Measurements from ENCODE around the gene KIF1A.

Gene KIF1A

DNA sequence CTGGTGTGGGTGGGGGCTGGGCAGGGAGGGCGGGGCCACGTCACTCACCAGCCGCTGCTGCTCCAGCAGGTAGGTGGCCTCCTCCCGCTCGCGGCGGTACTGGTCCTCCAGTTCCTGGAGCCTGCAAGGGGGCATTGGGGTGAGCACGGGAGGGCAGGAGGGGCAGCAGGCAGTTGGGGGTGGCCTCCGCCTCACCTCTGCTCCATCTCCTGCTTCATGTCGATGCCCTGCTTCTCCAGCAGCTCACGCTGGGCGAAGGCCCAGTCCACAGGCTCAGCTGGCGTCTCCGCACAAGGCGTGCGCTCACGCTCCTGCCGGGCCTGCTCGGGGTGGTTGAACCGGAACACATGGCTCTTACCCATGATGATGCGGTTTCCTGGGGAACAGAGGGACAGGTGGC is 57.0 kb downstream of the KIF1A start:
- DNase-seq: no peak

- no peak for DNase-seq
Observed at GRCh38 chr2:240762249-240762648, 57.8 kb downstream of the KIF1A start.

DNA sequence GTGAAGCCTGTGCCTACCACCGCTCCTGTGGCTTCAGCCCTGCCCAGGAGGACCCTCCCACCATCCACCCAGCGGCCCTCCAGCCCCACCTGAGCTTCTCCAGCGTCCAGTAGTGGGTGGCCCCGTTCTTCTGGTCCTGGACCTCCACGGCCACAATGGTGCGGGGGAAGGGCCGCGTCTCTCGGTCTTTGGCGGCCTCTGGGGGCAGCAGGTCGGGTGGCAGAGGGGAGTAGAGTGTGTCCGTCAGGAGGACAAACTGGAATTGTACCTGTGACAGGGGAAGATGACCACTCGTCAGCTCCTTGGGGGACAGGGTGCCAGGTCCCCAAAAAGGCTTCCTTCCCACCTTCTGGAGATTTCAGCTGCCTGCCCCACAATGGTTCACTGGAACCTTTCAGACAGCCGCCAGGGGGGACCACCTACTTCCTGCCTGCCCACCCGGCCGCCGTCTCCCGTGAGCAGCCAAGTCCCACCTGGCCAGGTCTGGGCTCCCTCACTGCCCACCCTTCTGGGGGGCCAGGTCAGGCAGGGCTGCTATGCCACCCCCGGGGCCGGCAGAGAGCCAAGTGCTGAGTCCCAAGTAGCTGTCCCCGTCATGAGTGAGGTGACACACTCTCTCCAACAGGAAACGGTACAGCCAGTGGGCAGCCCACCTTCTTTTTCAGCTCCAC is 59.3 kb downstream of the KIF1A start:
- no peak for DNase-seq

DNA sequence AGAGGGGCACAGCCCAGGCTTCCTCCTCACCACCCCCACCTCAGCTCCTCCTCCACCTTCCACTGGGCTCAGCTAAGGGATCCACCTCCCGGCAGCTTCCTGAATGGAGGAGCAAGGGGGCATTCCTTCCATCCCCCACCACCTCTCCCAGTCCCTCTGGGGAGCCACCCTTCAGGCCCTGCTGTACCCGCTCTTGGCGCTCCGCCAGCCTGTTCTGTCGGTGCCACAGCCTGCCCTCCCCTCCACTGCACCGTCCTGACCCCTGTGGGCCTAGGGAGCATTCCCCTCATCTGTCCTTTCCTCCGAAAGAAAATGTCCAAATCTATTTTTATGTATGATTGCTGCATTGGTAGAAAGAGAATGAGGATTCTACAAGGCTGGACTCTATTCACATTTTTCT is 59.9 kb downstream of the KIF1A start:
- DNase-seq: no peak

GRCh38 chr2:240759459-240759858 is 60.6 kb downstream of the KIF1A start:
- DNase-seq: no peak

GRCh38 chr2:240757086-240757614 is 62.9 kb downstream of the KIF1A start:
- DNase-seq: no peak

- DNase-seq: no peak
Observed at GRCh38 chr2:240752209-240752608, 67.8 kb downstream of the KIF1A start.

GRCh38 chr2:240750409-240750808 is 69.6 kb downstream of the KIF1A start:
- DNase-seq: no peak

GRCh38 chr2:240749516-240749915 is 70.5 kb downstream of the KIF1A start:
- no peak for DNase-seq

GRCh38 chr2:240747256-240747655 is 72.8 kb downstream of the KIF1A start:
- DNase-seq: no peak

DNA sequence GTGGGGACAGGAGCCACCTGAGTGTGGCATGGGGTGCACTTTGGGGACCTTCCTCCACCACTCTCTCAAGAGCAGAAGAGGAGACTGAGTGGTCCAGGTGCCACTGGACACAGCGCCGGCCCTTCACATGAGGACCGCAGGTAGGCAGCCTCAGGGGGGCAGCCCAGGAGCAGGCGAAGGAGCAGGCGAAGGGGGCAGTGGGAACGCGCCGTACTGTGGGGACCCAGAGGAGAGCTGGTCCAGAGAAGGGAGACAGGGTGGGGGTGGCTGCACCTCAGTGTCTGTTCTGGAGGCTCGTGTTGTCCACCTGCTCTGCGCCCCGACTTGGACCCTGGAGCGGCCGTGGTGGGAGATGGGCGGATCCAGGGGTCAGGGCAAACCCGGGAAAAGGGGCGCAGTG is 73.3 kb downstream of the KIF1A start:
- no peak for DNase-seq

DNA sequence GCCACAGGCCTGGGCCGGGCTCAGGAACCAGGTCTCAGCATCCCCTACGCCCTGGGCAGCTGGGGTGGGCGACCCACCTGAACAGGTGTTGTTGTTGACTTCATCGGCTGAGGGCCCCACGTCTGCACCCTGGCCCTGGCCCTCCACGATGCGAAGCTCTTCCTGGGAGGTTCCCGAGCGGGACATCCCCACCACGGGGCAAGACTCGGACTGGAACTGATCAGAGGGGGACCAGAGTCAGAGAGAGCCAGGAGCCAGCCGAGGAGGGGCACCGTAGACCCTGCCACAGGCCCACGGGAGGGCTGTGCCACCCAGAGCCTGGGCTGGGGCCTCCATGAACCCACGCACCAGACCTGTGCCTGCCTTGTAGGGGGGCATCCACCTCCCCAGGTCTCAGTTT is 74.1 kb downstream of the KIF1A start:
- no peak for DNase-seq

DNA sequence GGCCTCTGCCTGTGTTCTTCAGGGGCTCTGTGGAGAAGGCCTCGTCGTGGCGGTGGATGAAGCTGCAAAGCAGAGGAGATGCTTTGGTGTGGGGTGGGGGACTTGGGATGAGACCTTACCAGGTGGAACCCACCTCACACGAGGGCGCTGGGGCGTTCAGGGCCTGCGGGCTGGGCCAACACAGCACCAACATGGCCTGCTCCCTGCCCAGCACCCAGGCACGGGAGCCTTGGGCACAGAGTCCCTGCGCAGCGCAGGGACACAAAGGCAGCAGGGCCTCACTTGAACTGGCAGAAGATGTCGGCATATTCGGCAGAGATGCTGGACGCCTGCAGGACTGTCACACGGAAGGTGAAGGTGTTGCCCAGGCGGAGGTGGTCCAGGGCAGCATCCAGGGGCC is 74.6 kb downstream of the KIF1A start:
- no peak for DNase-seq

GRCh38 chr2:240742602-240743095 is 77.4 kb downstream of the KIF1A start:
- no peak for DNase-seq

DNA sequence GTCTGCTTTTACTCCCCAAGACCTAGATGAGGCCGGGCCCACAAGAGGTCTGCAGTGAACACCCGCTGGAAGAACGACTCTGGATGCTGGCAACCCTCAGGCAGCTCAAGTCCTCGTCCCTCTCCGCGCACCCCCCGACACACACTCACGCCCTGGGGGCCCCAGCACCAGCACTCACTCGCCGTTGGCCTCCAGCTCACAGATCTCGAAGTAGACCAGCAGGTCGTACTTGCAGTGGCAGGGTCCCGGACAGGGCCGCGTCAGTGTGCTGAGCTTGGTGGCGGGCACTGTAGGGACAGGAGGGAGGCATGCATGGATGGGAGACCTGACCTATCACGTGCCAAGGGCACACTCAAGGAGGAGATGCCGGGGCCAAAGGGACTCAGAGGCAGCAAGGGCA is 78.9 kb downstream of the KIF1A start:
- DNase-seq: no peak

- no peak for DNase-seq
Observed at GRCh38 chr2:240739797-240740196, 80.2 kb downstream of the KIF1A start.

- DNase-seq: no peak
Observed at GRCh38 chr2:240737958-240738357, 82.1 kb downstream of the KIF1A start.

GRCh38 chr2:240737512-240737911 is 82.5 kb downstream of the KIF1A start:
- DNase-seq: no peak

DNA sequence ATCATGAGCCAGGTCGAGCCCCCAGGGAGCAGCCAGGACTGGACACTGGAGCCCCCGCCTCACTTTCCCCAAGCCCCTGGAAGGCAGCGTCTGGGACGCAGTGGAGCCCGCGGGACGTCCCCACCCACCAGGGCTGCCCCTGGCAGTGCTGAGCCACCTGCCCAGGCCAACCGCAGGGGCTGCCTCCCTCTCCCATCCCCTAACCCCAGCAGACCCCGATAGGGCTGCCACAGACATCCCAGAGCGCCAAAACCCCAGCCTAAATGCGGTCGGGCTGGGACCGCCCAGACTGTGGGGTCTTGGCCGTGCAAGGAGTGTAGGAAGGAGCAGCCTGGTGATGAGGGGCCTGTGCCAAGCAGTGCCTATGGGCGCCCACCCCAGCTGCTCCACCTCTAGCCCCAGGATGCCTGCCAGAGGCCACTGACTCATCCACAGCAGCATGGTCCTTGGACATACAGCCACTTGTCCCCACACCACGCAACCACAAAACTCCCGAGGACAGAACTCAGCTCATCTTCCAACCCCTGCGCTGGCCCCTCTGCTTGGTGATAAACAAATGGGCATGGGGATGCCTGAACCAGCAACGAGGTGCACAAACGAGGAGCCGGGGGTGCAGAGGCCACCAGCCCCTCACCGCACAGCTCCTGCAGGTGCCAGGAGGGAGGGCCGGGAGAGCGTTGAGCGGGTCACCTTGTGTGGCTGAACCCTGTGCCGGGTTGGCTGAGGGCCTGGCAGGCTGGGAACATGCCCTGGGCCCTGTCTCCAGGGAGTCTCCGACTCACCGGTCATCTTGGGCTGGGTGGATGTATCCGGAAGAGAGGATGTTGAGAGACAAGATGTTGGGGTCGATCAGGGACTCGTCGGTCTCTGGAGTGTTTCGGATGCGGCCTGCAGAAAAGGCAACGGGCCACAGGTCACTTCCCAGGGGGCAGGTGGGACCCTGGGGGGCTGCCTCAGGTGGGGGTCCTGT is 83.5 kb downstream of the KIF1A start:
- DNase-seq: no peak

DNA sequence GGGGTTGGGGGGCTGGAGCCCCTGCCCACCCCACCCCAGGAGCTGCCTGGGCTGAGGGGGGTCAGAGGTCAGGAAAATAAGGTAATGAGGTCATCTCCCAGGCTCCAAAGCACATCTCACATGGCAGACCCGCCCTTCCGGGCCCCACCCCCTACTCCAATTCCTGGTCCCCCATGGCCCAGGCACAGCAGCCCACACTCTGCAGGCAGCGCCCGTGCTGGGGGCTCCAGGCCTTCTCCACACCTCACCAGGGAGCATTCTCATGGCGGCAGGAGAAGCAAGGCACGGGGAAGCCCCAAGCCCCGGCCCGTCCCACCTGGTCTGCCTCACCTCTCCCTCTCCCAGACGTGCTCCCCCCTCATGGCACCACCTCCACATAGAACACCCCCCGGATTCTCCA is 84.5 kb downstream of the KIF1A start:
- no peak for DNase-seq

DNA sequence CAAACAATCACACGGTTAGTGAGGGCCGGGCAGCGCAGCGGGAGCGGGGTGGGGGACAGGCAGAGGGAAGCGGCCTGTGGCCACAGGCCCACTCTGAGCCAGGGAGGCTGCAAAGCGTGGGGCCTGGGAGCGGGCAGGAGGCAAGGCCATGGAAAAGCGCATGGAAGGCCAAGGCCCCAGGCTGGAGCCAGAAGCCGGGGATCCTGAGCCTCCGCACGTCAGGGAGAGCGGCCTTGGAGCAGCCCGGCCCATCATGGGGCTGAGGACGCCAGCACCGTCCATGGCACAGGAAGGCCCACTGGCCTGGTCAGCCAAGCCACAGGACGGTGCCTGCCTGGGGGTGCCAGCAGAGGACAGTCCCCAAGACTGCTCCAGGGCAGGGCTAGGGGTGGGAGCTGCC is 85.3 kb downstream of the KIF1A start:
- no peak for DNase-seq

DNA sequence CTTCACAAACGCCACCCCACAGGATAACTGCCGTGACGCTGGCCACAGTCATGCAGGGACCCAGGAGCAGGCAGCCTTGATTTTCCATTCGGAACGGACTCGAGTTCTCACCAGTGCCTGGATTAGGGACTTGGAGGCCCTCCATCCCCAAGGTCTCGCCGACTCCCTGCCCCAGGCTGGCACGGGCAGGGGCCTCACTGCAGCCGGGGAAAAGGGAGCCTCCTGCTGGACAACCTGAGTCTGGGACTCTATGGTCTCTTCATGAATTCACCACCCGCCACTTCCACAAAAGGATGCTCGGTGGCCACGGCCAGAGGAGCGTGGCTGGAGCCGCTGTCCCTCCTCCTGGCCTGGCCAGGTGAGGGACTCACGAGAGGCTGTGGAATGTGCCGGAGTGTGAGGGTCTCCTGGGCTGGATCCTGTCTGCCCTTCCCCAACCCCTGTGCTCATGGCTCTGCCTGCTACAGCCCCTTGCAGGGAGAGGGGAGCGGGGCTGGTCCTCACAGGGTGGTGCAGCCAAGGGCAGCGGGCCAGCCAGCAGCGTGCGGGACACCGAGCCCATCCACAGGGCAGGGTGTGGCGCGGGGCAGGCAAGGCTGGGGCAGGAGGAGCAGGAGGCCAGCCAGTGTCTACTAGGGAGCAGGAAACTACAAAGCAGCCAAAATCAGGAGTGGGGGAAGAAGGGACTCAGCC is 86.1 kb downstream of the KIF1A start:
- DNase-seq: no peak

- DNase-seq: no peak
Observed at GRCh38 chr2:240732911-240733622, 87.0 kb downstream of the KIF1A start.
